HG02840 (cell line): ENCODE results near the gene MRPS22.
"Not testable (repeated sequence)": the region's sequence is repeated elsewhere in the genome, so short reads cannot be mapped to it uniquely, and the experiment has no call there.

Source experiments
- ATAC-seq: cut with Tn5 transposase; IDR thresholded peaks from one replicate; pipeline ENCODE4 v1.9.1; 2021; ENCODE audit warnings: mild to moderate bottlenecking, moderate library complexity, moderate number of reproducible peaks; ENCODE audit not compliant: unreplicated experiment, low FRiP score

The MRPS22 gene

DNA sequence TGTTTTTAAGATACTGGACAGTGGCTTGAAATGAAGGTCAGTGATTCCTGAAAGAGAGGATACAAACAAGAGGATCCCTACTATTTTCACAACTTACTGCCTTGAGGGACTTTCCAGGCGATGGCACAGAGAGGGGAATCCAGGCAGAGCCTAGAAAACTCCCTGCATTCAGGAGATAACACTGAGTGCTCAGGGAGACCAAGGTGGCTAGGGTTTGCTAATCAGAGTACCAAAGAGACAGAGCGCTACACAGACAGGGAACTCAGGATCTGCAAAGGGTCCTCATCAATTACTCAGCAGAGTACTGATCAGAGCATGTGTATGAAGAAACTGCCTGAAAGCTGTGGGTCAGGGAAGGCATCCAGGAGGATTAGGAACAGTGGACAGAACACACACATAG is 11.7 kb upstream of the MRPS22 start:
- no peak for ATAC-seq

GRCh38 chr3:139334675-139335074 is 9.1 kb upstream of the MRPS22 start:
- not testable (repeated sequence) for ATAC-seq

- no peak for ATAC-seq
Measured at GRCh38 chr3:139338405-139338804, 5.4 kb upstream of the MRPS22 start.

- no peak for ATAC-seq
Measured at GRCh38 chr3:139339219-139339906, 4.5 kb upstream of the MRPS22 start.

DNA sequence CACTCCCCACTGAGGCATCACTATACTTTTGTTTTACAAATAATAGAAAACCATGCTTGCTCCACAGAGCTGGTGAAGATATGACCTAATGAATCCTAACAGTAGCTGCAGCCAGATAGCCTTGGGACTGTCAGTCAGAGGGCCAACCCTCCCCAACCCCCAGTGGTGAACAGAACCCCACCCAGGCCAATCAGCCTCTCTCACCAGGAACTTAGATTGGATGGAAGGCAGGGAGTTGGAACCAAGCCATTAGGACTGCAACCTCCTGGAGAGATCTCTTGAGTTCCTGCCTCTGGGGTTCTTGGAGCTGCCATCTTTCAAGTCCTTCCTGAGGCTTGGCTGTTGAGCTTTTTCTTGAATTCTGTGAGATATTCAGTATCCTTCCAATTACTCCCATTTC is 3.0 kb upstream of the MRPS22 start:
- ATAC-seq = no peak

DNA sequence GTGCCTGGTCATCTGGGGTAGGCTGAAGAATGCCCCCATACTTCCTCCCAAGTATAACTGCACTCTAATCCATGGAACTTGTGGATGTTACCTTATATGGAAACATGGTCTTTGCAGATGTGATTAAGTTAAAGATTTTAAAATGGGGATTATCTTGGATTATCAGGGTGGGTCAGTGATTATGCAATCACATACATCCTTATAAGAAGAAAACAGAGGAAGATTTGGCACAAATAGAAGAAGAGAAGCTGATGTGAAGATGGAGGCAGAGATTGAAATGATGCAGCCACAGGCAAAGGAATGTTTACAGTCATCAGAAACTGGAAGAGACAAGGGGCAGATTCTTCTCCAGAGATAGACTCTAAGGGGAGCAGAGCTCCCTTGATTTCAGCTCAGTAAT is 1.8 kb upstream of the MRPS22 start:
- no peak for ATAC-seq

DNA sequence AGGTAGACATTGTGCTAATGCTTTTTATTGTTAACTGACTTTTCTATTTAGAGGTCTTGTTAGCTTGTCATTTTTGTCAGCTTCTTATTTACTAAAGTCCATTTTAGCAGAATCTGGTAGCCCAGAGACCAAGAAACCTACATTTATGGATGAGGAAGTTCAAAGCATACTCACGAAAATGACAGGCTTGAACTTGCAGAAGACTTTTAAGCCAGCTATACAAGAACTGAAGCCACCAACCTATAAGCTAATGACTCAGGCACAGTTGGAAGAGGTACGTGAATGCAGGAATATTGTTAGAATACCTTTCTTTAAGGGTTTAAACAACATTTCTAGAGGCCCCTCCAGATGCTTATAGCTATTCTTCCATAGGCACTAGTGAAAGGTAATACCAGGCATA is 3.0 kb downstream of the MRPS22 start:
- ATAC-seq = no peak

DNA sequence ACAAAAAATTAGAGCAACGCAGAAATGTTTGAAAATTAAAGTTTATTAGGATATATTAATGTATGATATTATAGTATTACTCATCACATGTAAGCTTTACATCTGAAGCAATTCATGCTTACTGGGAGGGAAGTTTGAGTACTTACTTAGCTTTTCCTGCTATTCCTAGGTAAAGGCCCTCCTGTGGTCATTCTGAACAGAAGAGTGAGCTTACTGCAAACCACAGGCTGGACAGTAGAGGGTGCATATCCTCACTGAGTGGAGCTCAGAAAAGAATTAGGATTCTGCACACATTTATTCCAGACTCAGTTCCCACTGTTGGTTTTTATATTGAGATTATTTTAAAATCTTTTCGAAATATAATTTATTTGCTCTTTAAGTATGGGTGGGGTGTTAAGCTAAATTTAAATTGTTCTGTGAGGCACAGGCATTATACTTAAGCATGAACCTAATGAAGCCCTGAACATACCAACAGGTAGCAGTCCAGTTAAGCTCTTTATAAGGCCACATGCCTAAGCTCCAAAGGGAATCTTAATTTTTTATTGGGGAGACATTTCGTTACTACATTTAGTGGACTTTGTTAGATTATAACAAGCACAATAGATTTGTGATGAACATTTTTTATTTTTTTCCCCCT is 10.2 kb downstream of the MRPS22 start:
- no peak for ATAC-seq

- no peak for ATAC-seq
Measured at GRCh38 chr3:139354661-139355060, 10.8 kb downstream of the MRPS22 start.

- no peak for ATAC-seq
Measured at GRCh38 chr3:139355476-139355875, 11.7 kb downstream of the MRPS22 start.

GRCh38 chr3:139355891-139356290 is 12.1 kb downstream of the MRPS22 start:
- no peak for ATAC-seq

GRCh38 chr3:139357899-139358298 is 14.1 kb downstream of the MRPS22 start:
- ATAC-seq = no peak

GRCh38 chr3:139358841-139359562 is 15.2 kb downstream of the MRPS22 start:
- no peak for ATAC-seq

GRCh38 chr3:139361276-139361675 is 17.5 kb downstream of the MRPS22 start:
- ATAC-seq = no peak

GRCh38 chr3:139364549-139364948 is 20.7 kb downstream of the MRPS22 start:
- no peak for ATAC-seq

GRCh38 chr3:139374099-139374498 is 30.3 kb downstream of the MRPS22 start:
- no peak for ATAC-seq

- no peak for ATAC-seq
Measured at GRCh38 chr3:139377378-139377777, 33.6 kb downstream of the MRPS22 start.

- ATAC-seq = no peak
Measured at GRCh38 chr3:139378587-139379241, 34.9 kb downstream of the MRPS22 start.

DNA sequence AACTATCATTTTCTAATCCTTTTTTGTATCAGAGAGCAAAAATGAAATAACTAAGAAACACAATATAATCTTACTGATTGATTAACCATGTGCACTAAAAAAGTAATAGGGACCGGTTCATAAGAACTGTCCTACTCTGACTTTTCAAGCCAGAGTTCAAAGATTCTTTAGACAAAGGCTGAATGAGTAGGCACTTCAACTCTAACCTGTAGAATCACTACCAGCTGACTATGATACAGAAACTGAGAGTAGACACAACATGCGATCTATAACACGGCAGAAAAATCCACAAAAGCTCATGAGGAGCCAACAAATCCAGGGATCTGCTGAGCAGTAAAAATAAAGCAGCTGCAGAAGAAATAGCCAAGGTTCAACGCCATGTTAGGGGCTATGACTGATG is 36.8 kb downstream of the MRPS22 start:
- no peak for ATAC-seq

DNA sequence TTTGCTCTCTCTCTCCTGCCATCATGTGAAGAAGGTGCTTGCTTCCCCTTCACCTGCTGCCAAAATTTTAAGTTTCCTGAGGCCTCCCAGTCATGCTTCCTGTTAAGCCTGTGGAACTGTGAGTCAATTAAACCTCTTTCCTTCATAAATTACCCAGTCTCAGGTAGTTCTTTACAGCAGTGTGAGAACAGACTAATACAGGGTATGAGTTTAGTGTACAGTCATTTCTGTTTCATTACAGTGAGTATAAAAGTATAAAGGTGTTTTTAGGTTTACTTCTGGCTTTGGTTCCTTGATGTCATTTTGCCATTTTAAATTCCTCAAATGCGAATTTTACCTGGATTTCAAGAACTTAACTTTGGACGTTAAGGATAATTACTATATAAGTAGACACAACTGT is 38.5 kb downstream of the MRPS22 start:
- not testable (repeated sequence) for ATAC-seq

- no peak for ATAC-seq
Measured at GRCh38 chr3:139388077-139388476, 44.3 kb downstream of the MRPS22 start.
